Stimulated activated CD4-positive, alpha-beta T cell treated with anti-CD3 and anti-CD28 coated beads, TNF-alpha, amount 100 ng/mL, for 4 hours (primary cell): ENCODE data around the gene TMEM129.

Source experiments
- DNase-seq, 3 experiments: peaks; one replicate each; pipeline ENCODE4 v3.0.0-alpha.2; 2020; ENCODE audit warnings: low read depth in 3 of 3

The TMEM129 gene

GRCh38 chr4:1758306-1759121 is 37.4 kb upstream of the TMEM129 start:
- no peak for DNase-seq

- no peak for DNase-seq
These were observed 36.7 kb upstream of the TMEM129 start for GRCh38 chr4:1757836-1758235.

DNA sequence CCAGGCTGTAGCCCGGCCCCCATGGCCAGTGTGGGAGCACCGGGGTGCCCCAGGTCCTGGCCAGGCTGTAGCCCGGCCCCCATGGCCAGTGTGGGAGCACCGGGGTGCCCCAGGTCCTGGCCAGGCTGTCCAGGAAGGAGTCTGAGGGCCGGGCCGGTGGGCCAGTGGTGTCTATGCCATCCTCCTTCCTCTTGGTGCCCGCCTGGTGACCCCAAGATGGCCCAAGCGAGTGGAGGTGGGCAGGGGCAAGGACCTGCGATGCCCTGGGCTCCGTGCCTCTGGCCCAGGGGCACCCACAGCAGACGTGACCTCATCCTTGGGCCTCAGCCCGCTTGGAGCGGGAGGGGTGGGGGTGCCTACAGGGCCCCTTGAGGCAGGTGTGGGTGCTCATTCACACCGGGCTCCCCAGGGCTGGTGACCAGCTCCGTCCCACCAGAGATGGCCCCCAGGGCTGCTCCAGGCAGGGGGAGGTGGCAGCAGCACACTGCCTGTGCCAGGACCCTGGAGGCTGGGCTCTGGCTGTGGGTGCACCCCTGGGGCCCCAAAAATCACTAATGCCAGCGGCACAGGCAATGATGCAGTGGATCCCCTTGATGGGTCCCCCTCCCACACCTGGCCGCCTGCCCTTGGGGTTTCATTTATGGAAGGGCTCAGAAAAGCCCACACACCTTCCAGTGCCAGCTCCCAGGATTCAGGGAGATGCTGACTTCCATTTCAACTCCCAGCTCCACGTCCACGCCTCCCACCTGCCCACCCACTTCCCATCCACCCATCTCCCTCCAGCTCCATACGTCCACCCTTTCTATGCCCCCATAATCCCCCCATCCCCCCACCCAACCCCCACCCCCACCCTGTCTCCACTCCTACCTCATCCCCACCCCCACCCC is 36.0 kb upstream of the TMEM129 start:
- no peak for DNase-seq

- DNase-seq = no peak
These were observed 35.0 kb upstream of the TMEM129 start for GRCh38 chr4:1756079-1756478.

DNA sequence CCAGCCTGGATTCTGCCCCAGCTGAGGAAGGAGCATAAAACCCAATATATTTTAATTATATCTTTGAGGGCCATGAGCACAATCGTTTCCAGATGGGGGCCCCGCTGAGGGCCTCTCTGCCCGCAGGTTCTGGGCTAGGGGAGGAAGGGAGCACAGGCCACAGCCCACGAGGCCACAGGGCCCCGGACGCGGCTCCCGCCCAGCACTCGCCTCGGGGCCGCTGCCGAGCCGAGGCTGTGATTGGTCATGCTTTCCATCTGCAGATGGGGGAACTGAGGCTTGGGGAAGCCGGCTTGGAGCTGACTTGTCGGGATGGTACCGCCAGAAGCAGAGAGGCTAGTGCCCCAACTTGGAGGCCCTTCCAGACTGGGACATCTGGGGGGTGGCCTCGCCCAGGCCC is 34.2 kb upstream of the TMEM129 start:
- no peak for DNase-seq

DNA sequence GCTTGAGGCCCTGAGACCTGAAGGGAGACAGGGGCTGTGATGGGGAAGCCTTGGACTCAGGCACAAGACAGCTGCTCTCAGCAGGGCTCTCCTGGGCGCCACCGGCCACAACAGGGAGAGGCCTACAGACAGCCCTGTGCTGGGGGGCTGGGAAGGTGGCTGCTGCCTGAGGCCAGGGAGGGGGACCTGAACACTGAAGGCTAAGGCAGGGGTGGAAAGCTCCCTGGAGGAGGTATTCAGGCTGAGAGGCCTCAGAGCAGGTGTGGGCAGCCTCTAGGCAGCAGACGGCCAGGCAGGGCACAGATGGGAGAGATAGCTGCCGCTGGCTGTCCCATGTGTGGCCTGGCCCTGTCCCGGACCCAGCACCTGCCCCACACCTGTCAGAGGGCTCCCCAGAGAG is 33.2 kb upstream of the TMEM129 start:
- DNase-seq = no peak

DNA sequence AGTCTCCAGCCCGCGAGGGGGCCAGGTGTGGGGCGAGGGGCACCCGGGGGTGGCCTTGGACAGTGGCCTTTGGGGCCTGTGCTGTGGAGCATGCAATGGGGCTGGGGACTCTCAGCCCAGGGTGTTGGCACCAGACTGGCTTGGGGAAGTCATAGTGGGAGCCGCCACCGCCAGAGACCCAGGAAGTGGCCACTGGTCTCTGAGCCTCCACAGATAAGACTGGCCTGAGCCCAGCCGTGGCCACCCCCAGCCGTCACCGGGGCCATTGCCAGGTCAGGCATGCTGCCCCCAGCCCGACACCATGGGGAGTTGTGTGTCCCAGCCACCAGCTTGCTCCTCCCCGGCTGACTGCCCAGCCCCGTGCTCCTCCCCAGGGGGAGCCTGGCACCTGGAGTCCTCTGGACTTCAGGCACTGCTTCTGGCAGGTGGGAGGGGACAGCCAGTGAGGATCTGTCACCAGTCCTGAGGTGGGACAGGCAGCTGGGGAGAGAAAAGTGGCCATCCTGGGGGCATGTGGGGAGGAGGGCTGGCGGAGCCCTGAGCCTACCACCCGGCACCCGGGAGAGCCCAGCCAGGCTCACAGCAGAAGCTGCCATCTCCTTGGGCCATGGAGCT is 32.7 kb upstream of the TMEM129 start:
- DNase-seq = no peak

DNA sequence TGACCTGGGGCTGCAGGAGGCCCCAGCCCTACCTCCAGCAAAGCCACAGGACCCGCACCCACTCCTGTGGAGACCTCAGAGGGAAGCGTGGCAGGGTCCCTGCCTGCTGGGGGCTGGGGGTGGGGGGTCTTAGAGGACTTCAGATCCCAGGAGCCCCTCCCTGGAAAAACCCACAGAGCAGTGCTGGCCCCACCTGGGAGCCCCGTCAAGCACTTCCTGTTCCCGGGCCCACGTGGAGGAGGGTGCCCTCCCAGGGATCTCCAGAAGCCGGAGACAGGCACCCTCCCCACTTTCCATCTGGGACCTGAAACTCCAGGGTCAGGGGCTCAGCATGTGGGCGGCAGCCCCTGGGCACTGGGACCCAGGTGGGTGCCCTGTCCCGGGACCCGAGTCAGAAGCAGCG is 32.2 kb upstream of the TMEM129 start:
- DNase-seq = no peak

DNA sequence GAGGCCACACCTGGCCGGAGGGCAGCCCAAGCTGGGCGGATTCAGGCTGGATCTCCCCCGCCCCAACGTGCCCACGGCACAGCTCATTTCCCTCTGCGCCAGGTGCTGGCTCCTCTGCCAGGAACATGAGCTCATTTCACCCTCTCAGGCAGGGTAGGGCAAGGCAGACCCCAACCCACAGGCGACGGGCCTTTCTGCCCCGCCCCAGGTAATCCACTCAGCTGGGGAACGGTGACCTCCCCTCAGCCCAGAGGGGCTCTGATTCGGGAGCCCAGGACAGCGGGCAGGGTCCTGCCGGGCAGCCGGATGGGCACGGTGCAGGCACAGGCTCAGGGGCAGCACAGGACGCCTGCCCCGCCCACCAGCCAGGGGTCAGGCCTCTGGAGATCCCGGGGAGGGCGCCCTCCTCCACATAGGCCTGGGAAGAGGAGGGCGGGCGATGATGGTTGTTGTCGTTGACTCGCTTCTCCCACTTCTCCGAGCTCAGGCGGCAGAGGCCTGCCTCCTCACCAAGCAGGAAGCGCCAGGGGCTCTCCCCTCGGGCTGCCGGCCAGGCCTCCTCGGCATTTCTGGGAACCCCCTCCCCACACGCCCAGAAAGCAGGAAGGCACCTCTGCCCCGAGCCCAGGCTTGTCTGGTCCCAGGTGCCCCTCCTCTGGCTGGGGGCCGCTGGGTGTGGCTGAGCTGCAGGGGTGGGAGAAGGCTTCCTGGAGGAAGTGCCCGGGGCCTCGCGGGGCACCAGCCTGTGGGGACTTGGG is 31.3 kb upstream of the TMEM129 start:
- DNase-seq = no peak

DNA sequence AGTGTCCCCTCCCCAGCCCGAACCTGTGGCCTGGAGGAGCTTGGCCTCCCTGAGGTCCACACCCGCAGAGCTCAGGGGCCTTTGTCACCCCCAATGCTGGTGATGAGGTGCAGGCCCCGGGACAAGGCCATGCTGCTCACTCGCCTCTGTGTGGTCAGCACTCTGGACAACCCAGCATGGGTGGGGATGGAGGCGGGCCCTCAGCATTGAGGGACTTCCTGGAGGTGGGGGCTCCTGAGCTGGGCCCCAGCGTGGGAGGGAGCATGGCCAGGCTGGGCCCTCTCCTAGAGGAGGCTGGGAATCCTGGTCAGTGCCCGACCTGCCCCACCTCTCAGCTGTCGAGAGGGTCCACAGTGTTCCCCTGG is 30.8 kb upstream of the TMEM129 start:
- no peak for DNase-seq

DNA sequence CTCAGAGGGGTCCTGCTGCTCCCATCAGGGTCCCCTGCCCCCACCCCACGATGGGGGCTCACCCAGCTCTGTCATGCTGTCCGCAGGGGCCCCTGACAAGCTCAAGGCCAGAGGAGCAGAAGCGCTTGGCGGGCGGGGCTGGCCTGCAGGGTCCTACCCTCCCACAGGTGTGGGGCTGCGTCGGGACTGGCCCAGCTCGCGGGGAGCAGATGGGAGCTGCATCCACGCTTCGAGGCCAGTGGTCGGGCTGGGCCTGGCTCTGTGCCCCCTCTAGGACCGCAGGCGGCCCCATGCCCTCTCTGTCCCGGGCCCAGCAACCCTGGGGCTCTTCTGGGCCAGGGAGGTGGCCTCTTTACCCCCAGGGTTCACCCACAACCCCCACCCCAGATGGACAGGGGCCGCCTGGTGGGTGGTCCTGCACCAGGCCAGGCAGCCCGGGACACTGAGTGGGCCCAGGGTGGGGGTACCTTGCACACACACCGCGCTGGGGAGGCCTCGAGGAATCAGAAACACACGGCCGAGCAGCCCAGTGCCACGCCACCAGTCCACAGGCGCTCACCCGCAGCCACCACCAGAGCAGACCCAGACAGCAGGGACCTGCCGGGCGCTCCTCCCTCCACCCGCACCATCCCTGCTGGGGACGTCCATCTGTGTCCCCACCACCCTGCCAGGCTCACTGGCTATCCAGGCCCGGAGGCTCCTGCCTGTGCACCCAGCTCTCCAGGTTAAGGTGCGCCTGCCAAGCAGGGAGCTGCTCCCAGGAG is 30.2 kb upstream of the TMEM129 start:
- no peak for DNase-seq

DNA sequence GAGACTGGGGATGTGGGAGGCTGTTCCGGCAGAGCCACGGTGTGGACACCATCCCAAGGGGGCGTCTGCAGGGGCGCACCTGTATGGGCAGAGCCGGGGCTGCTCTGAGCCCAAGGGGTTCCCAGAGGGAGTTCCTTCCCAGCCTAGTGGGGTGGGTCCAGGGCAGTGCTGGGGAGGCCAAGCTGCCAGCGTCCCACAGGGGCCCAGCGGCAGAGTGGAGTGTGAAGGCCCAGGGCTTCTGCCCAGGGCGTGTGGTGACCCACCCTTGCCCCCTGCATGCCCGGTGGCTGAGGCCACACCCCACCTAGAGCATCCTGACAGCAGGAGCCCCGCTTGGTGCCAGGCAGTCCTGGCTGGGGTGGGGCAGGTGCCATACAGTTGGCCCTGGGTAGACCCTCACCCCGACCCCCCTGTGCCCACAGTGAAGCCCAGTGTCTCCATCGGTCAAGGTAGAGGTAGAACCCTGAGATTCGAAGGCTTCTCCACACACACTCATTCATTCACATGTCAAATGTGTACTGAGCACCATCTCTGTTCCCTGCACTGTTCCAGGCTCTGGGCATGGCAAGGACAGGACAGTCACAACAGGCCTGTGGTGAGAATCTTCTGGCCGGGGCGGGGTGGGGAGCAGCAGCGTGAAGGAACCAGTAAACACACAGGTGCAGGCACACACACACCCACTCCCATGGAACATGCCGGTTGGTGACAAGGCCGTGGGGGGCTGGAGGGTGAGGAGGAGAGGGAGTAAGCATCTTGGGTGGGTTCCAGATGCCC is 29.4 kb upstream of the TMEM129 start:
- no peak for DNase-seq

- DNase-seq = no peak
These were observed 28.7 kb upstream of the TMEM129 start for GRCh38 chr4:1749826-1750225.

- no peak for DNase-seq
These were observed 28.2 kb upstream of the TMEM129 start for GRCh38 chr4:1749370-1749769.

DNA sequence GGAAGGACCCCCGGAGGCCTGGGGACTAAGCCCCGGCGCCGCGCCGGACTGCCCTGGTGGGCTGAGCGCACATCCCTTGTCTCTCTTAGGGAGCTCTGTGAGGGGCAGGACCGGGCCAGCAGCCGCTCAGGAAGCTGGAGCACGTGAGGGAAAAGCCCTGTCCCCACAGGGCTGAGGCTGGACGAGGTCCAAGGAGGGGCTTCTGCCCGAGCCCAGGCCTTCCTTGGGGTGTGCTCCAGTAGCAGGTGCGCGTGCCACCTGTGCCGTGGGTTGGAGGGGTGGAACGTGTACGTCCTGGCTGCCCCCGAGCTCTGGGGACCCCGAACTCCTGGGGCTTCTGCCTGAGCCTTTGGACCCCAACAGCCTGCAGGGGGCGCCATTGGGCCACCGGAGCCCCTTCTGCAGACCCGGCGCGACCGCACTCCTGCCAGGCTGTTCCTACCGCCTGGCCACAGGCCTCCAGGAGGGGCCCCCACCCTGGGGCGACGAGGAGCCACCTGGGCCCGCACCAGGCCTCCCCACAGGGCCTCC is 27.4 kb upstream of the TMEM129 start:
- DNase-seq = peak; percentile 49 to 77 (median 63)

- DNase-seq = no peak
These were observed 26.5 kb upstream of the TMEM129 start for GRCh38 chr4:1747603-1747967.

DNA sequence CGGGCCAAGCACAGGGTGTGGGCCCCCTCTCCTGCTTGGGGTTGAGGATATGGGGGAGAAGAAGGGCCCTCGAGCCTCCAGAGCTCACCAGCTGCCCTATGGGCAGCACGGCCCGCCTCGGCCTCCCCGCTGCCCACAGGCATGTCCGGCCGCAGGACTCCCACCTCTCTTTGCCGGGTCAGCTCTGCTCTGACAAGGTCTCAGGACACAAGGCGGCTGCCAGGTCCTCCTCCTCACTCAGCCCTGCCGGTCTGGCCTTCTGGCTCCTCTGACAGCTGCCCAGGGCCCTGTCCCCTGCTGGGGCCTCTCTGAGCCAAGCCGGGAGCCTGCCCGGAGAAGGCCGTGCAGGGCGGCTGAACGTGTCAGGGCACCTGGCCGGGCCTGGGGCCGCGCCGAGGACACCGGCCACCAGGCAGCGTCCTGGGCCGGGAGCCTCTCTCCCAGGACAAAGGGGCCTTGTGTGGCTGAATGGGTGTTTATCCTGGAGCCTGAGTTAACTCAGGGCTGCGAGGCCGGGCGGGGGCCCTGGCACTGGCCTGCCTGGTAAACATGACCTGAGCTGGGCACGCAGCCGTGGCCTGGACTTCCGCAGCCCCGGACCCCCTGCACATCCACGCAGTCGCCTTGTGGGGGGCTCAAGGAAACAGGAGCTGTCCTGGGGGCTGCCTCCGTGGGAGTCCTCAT is 25.9 kb upstream of the TMEM129 start:
- DNase-seq = no peak

DNA sequence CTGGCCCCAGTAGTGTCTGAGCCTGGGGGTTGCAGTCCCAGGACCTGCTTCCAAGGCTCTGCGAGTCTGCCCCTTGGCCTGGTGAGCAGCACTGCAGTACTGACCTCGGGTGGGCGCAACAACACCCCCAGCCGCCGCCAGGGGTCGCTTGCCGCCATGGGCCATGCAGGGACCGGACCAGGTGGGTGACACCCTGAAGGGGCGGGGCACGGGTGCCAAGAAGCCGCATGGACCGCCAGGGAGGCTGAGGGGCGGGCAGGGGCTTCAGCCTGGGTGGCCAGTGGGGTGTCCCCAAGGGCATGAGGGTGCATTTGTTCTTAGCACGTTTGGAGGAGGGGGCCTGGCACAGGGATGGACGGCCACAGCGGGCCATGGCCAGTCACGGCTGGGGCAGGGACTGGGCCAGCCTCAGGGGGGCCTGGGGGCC is 25.2 kb upstream of the TMEM129 start:
- peak; percentile 55 to 62 (median 60) for DNase-seq

DNA sequence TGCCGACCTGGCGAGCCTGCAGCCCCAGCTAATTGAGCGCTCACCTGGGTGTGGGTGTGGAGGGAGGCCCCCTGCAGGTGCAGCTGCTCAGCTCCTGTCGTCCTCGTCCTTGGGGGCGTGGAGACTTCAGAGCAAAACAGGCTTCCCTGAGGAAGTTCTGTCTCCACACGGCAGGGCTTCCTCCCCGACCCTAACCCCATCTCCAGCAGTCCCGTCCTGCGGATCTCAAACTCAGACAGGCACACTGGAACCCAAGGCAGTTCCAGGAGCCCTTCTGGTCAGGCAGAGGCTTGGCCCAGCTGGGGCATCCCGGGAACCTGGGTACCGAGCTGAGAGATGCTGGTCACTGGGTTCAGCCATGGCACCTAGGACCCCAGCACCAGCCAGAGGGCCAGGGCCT is 24.6 kb upstream of the TMEM129 start:
- no peak for DNase-seq

DNA sequence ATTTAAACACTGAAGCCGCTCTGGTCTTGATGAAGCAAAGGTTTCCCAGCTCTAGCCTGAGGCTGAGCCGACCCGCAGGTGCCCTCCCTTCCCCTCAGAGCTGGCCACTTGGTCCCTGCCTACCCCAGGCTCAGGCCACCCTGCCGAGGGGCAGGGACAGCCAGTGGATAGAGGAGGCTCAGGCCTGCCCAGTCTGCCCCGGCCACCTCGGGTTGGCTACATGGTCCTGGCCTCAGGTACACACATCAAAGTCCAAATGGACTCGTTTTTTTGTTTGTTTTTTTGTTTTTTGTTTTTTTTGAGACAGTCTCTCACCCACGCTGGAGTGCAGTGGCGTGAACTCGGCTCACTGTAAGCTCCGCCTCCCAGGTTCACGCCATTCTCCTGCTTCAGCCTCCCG is 24.0 kb upstream of the TMEM129 start:
- no peak for DNase-seq
